ENCODE results near the gene ARID5A.
"Not testable (repeated sequence)": the region's sequence is repeated elsewhere in the genome, so short reads cannot be mapped to it uniquely, and the experiment has no call there.

Gene ARID5A

GRCh38 chr2:96536445-96537065, at the start of gene ARID5A:
TSS of gene ARID5A (plus strand) at chr2:96536752. CDS start at chr2:96536827, 75 bp downstream.
- peak; percentile 83 to 86 for DNase-seq

GRCh38 chr2:96489261-96489660, 47.3 kb upstream of the ARID5A start:
- DNase-seq, result no peak

- DNase-seq, result no peak
These were observed 46.9 kb upstream of the ARID5A start for GRCh38 chr2:96489663-96490062.

GRCh38 chr2:96491860-96492497, 44.6 kb upstream of the ARID5A start:
- no peak for DNase-seq

- DNase-seq, result no peak
These were observed 43.5 kb upstream of the ARID5A start for GRCh38 chr2:96493072-96493471.

- no peak for DNase-seq
These were observed 42.4 kb upstream of the ARID5A start for GRCh38 chr2:96494188-96494587.

- no peak for DNase-seq
These were observed 40.4 kb upstream of the ARID5A start for GRCh38 chr2:96495982-96496629.

- no peak for DNase-seq
These were observed 38.5 kb upstream of the ARID5A start for GRCh38 chr2:96498021-96498431.

GRCh38 chr2:96498611-96499010, 37.9 kb upstream of the ARID5A start:
- DNase-seq, result not testable (repeated sequence)

- no peak for DNase-seq
These were observed 37.2 kb upstream of the ARID5A start for GRCh38 chr2:96499061-96499960.

- DNase-seq, result no peak
These were observed 36.0 kb upstream of the ARID5A start for GRCh38 chr2:96500385-96501066.

- no peak for DNase-seq
These were observed 35.1 kb upstream of the ARID5A start for GRCh38 chr2:96501471-96501874.

- DNase-seq, result no peak
These were observed 34.4 kb upstream of the ARID5A start for GRCh38 chr2:96501886-96502810.

- no peak for DNase-seq
These were observed 33.5 kb upstream of the ARID5A start for GRCh38 chr2:96502891-96503636.

- DNase-seq, result no peak
These were observed 32.8 kb upstream of the ARID5A start for GRCh38 chr2:96503637-96504243.

- peak in 1 of 2 experiments; percentile 57 for DNase-seq
These were observed 31.2 kb upstream of the ARID5A start, which contains the start of gene NEURL3 for GRCh38 chr2:96505231-96505889. TSS of gene NEURL3 (minus strand) at chr2:96505357. CDS start at chr2:96505286, 71 bp downstream.

- DNase-seq, result no peak
These were observed 30.3 kb upstream of the ARID5A start for GRCh38 chr2:96506016-96506906.

GRCh38 chr2:96506907-96507240, 29.7 kb upstream of the ARID5A start:
- DNase-seq, result no peak

Data from SW 1271 (cell line).